ENCODE results near the gene VAV3. TPM values are rescaled to one million over a fixed set of nuclear protein-coding genes. Genes with fewer than 3 reads are reported as not detected.

The VAV3 gene
- total RNA-seq, 1 donor from 2014 or later: 0.12 TPM

DNA sequence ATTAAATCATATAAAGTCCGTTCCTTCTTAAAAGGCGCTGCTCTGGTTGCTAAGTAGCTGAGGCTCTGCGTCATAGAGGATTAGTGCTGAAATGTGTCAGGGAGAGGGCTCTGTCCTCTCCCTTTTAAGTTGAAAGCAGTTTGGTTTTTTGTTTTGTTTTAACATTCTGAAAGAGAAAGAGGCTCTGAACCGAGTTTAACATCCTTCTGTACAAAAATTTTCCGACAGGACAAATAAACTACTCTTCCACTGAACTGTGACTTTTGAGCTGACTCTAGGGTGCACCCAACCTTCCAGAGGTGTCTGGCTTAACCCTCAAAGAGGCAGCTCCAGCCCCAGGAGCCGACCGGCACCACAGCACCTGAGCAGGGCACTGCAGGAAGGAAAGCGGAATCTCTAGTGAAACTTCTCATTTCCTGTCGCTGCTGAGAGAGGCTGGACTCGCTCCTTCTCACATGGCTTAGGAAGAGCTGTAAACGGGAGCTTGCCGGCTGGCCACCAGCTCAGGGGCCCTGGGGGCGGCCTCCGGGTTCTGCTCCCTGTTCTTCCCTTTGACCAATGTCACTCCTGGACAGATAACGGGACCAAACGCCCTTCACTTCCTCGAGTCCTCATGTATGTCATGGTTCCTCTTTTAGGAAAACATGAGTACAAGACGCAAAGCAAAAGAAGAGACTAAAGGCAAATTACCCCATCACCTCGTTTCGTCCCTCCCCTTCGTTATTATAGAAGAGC lies 1.2 kb downstream of the VAV3 start:
- Mint-ChIP-seq H3K4me3 (ENCODE audit: unreplicated experiment) (peak overlapping the region; percentile 68), H3K4me1 (ENCODE audit: low read depth) (peaks cover 18% of the 10 kb centered on the region), H3K27me3 (ENCODE audit: low read depth) (peaks cover 34% of the 10 kb centered on the region), H3K36me3 (ENCODE audit: low read depth) (peaks cover 4% of the 10 kb centered on the region), H3K27ac (ENCODE audit: unreplicated experiment) (no peak overlapping the region), H3K9me3 (ENCODE audit: low read depth) (no peaks in the 10 kb centered on the region)
- TF ChIP-seq, protein P1, sequence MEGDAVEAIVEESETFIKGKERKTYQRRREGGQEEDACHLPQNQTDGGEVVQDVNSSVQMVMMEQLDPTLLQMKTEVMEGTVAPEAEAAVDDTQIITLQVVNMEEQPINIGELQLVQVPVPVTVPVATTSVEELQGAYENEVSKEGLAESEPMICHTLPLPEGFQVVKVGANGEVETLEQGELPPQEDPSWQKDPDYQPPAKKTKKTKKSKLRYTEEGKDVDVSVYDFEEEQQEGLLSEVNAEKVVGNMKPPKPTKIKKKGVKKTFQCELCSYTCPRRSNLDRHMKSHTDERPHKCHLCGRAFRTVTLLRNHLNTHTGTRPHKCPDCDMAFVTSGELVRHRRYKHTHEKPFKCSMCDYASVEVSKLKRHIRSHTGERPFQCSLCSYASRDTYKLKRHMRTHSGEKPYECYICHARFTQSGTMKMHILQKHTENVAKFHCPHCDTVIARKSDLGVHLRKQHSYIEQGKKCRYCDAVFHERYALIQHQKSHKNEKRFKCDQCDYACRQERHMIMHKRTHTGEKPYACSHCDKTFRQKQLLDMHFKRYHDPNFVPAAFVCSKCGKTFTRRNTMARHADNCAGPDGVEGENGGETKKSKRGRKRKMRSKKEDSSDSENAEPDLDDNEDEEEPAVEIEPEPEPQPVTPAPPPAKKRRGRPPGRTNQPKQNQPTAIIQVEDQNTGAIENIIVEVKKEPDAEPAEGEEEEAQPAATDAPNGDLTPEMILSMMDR (IDR thresholded peaks at IDR 0.05): no peak
- DNase-seq (ENCODE audit: low spot score): no peak

DNA sequence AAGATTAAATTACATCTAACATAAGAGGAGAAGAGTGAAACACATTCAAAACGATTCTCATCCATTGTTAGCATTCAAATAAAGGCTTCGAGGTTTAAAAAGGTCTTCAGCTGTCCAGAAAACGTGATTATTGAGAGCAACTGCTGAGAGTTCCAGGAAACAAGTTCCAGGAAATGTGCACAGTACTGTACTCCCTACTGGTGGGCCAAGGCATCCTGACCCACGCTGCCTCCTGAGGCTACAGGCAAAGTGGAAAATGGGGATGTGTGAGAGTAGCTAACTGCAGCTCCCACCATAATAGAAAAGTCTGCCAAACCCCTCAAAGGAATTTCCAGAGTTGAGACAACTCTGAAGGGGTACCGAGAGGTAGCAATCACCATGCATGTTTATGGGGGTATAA lies 2.0 kb downstream of the VAV3 start:
- Mint-ChIP-seq H3K9me3 (ENCODE audit: low read depth) (no peaks in the 10 kb centered on the region), H3K27me3 (ENCODE audit: low read depth) (peaks cover 32% of the 10 kb centered on the region), H3K36me3 (ENCODE audit: low read depth) (peaks cover 4% of the 10 kb centered on the region), H3K4me1 (ENCODE audit: low read depth) (peaks cover 18% of the 10 kb centered on the region), H3K4me3 (ENCODE audit: unreplicated experiment) (no peak overlapping the region), H3K27ac (ENCODE audit: unreplicated experiment) (no peak overlapping the region)
- no peak for DNase-seq (ENCODE audit: low spot score)
- TF ChIP-seq, protein P1 (IDR thresholded peaks at IDR 0.05): no peak

DNA sequence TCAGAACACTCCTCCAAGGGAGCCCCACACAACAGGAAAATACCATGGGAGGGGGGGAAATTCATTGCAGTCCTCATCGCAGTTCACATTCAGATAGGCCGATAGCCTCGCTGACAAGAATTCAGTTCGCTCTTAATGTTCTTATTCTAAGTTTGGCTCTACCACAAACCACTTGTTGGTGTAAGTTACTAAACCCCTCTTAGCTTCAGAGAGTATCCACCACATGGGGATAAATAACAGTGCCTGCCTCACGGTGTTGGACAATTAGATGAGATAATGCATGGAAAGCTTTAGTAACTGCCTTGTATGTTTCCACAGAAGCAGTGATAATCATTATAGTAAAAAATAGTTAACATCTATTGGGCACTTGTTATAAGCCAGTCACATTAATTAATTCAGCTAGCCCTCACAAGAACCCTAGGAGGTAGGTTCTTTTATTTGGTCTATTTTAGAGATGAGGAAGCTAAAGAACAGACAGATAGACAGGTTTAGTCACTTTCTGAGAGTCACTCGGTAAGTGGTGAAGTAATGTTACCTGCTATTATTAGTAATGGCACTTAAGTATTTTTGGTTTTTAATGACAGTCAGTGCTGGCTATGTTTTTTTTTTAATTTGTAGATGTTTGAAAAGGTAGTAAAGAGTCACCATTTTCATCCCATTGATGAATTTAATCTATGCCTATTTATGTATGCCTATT lies 10.1 kb downstream of the VAV3 start:
- H3K27me3 Mint-ChIP-seq (ENCODE audit: low read depth): peaks cover 13% of the 10 kb centered on the region
- H3K4me3 Mint-ChIP-seq (ENCODE audit: unreplicated experiment): no peak overlapping the region
- no peaks in the 10 kb centered on the region for H3K4me1 Mint-ChIP-seq (ENCODE audit: low read depth)
- H3K36me3 Mint-ChIP-seq (ENCODE audit: low read depth): peaks cover 2% of the 10 kb centered on the region
- TF ChIP-seq, protein P1 (IDR thresholded peaks at IDR 0.05): no peak
- DNase-seq (ENCODE audit: low spot score): no peak
- H3K27ac Mint-ChIP-seq (ENCODE audit: unreplicated experiment): no peak overlapping the region
- H3K9me3 Mint-ChIP-seq (ENCODE audit: low read depth): no peaks in the 10 kb centered on the region

DNA sequence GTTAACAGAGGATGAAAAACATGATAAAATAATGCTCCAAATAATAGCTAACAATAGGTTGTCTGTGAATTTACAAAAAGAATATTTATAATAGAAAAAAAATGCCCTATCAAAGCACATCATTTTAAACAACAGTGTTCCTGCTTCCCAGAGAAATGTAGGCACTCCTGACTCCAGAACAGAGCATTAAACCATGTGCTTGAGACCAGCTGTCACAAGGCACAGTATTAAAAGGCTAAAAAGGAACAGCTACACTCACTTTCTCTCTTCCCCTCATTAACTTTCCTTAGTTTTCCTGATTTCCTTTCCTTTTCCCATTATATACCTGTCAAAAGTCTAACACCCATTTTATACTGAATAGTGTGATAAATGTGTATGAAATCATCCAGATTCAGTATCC lies 10.9 kb downstream of the VAV3 start:
- Mint-ChIP-seq H3K27me3 (ENCODE audit: low read depth) (peaks cover 7% of the 10 kb centered on the region), H3K4me1 (ENCODE audit: low read depth) (no peaks in the 10 kb centered on the region), H3K36me3 (ENCODE audit: low read depth) (no peaks in the 10 kb centered on the region), H3K27ac (ENCODE audit: unreplicated experiment) (no peak overlapping the region), H3K4me3 (ENCODE audit: unreplicated experiment) (no peak overlapping the region), H3K9me3 (ENCODE audit: low read depth) (no peaks in the 10 kb centered on the region)
- TF ChIP-seq, protein P1 (IDR thresholded peaks at IDR 0.05): no peak
- no peak for DNase-seq (ENCODE audit: low spot score)

DNA sequence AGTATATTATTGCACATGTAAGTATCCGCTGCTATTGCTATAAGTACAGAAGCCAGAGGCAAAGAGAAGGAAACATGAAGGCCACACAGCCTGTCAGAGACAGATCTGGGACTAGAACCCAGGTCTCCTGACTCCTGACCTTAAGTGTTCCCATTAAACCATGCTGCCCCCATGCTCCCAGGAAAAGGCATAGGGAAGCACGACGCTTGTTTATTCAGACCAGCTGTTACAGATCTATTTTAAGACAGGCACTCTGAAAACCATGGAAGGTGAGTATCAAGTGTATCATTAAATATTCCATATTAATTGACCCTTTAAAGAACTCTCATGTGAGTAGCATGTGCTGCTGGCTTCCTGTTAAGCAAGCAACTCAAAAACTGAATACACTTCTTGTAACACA lies 11.4 kb downstream of the VAV3 start:
- Mint-ChIP-seq H3K9me3 (ENCODE audit: low read depth) (no peaks in the 10 kb centered on the region), H3K4me1 (ENCODE audit: low read depth) (no peaks in the 10 kb centered on the region)

More for the DNA sequence above, 11.4 kb downstream of the VAV3 start:
- Mint-ChIP-seq H3K27ac (ENCODE audit: unreplicated experiment) (no peak overlapping the region), H3K4me3 (ENCODE audit: unreplicated experiment) (no peak overlapping the region), H3K36me3 (ENCODE audit: low read depth) (no peaks in the 10 kb centered on the region), H3K27me3 (ENCODE audit: low read depth) (peaks cover 7% of the 10 kb centered on the region)
- TF ChIP-seq, protein P1 (IDR thresholded peaks at IDR 0.05): no peak
- DNase-seq (ENCODE audit: low spot score): no peak
